Fibroblast of lung (primary cell): Measurements from ENCODE around the gene GMCL2.

Source experiments
- CTCF ChIP-seq, 2 donors: IDR thresholded peaks in 1 of 2; conservative IDR thresholded peaks in 1 of 2; 1 replicate in 1 of 2; 2 replicates in 1 of 2; pipeline ENCODE4 v1.5.1; 2011 to 2012; ENCODE audit warnings: low read length in 2 of 2, control low read depth in 1 of 2, inconsistent platforms in 1 of 2, low read depth in 1 of 2, mild to moderate bottlenecking in 1 of 2
- EZH2 ChIP-seq: IDR thresholded peaks from 2 replicates; pipeline ENCODE4 v1.5.1; 2012; ENCODE audit warnings: low read length, control low read depth, mild to moderate bottlenecking; ENCODE audit errors: missing control alignments

DNA sequence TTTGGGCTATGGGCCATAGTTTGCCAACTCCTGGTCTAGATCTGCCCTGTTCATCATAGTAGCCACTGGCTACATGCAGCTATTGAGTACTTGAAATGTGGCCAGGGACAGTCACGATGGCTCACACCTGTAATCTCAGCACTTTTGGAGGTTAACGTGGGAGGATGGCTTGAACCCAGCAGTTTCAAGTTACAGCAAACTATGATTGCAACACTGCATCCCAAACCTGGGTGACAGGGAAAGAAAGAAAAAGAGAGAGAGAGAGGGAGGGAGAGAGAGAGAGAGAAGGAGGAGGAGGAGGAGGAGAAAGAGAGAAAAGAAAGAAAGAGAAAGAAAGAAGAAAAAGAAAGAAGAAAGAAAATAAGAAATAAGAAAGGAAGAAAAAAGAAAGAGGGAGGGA is 5.1 kb upstream of the GMCL2 start:
- TF ChIP-seq EZH2, result no peak
- no peak for TF ChIP-seq CTCF (conservative IDR thresholded peaks at IDR 0.05 in 1 of 2, IDR thresholded peaks at IDR 0.05 in 1 of 2; ENCODE audit: low read depth in 1 of 2, low read length in 2 of 2)
